Gastrocnemius medialis (tissue), 4 donors: ENCODE data around the gene PNMA8B.

ENCODE experiments used
- CTCF ChIP-seq, 5 experiments: fragments of 450-650 bp in 3 of 5; fragments of 200-600 bp in 2 of 5; sonication (generic) in 2 of 5; IDR thresholded peaks in 4 of 5; conservative IDR thresholded peaks in 1 of 5; 1 replicate in 4 of 5; 2 replicates in 1 of 5; pipeline ENCODE4 v1.5.1; 2016 to 2019; ENCODE audit warnings: antibody characterized with exemption in 5 of 5, mild to moderate bottlenecking in 3 of 5, moderate library complexity in 3 of 5
- POLR2A ChIP-seq, 2 donors: fragments of 450-650 bp; IDR thresholded peaks; one replicate each; pipeline ENCODE4 v1.6.1; 2017; ENCODE audit warnings: antibody characterized with exemption in 2 of 2, mild to moderate bottlenecking in 2 of 2, moderate library complexity in 2 of 2

GRCh38 chr19:46492841-46493235, 2.8 kb downstream of the PNMA8B start:
- no peak for TF ChIP-seq CTCF (IDR thresholded peaks at IDR 0.05 in 4 of 5, conservative IDR thresholded peaks at IDR 0.05 in 1 of 5)
- TF ChIP-seq POLR2A (IDR thresholded peaks at IDR 0.05): no peak
